Left ventricle myocardium inferior (tissue), 1 donor: Measurements from ENCODE around the gene PLD4. TPM values are rescaled to one million over a fixed set of nuclear protein-coding genes. Genes with fewer than 3 reads are reported as not detected.

Experiments
- DNase-seq: peaks from one replicate; pipeline ENCODE4 v3.0.0-alpha.2; 2020
- H3K27ac ChIP-seq: fragments of 200-600 bp; replicated peaks from 2 replicates; pipeline ENCODE4 v1.8.0; 2021
- H3K27me3 ChIP-seq: fragments of 200-600 bp; 2 replicates; pipeline ENCODE4 v1.8.0; 2021; ENCODE audit warnings: low read depth
- H3K36me3 ChIP-seq: fragments of 200-600 bp; 2 replicates; pipeline ENCODE4 v1.8.0; 2021
- H3K4me1 ChIP-seq: fragments of 200-600 bp; 2 replicates; pipeline ENCODE4 v1.8.0; 2021
- H3K4me3 ChIP-seq: fragments of 200-600 bp; 2 replicates; pipeline ENCODE4 v1.8.0; 2021; ENCODE audit warnings: mild to moderate bottlenecking, moderate library complexity
- H3K9me3 ChIP-seq: fragments of 200-600 bp; replicated peaks from 2 replicates; pipeline ENCODE4 v1.8.0; 2021
- CTCF ChIP-seq: fragments of 200-600 bp; IDR thresholded peaks from 2 replicates; pipeline ENCODE4 v1.8.0; 2021; ENCODE audit warnings: antibody characterized with exemption, mild to moderate bottlenecking, borderline replicate concordance
- intact Hi-C: fragments of 100-400 bp; cut with micrococcal nuclease; formaldehyde crosslinking; loops from one replicate; pipeline ENCODE4 v1.11.0; 2022
- total RNA-seq: library from RNA; stranded (reverse); fragmentation: NEBNext Ultra II Directional; extraction: Animal tissue kit (Norgen Biotek cat#: 25700); gene quantifications from one replicate; pipeline ENCODE4 v1.2.1, GENCODE V29; 2021
- donor health status: DM: no; HTN: yes; CAD: no; lungs with severe emphysema.

Gene PLD4
- total RNA-seq, 1 donor from 2014 or later: 0.44 TPM

- peak; percentile 15 for DNase-seq
- H3K36me3 ChIP-seq: peaks cover 51% of the 10 kb centered on the region
- H3K27me3 ChIP-seq: no peaks in the 10 kb centered on the region
These were observed 39.4 kb upstream of the PLD4 start for GRCh38 chr14:104885031-104885972.

DNA sequence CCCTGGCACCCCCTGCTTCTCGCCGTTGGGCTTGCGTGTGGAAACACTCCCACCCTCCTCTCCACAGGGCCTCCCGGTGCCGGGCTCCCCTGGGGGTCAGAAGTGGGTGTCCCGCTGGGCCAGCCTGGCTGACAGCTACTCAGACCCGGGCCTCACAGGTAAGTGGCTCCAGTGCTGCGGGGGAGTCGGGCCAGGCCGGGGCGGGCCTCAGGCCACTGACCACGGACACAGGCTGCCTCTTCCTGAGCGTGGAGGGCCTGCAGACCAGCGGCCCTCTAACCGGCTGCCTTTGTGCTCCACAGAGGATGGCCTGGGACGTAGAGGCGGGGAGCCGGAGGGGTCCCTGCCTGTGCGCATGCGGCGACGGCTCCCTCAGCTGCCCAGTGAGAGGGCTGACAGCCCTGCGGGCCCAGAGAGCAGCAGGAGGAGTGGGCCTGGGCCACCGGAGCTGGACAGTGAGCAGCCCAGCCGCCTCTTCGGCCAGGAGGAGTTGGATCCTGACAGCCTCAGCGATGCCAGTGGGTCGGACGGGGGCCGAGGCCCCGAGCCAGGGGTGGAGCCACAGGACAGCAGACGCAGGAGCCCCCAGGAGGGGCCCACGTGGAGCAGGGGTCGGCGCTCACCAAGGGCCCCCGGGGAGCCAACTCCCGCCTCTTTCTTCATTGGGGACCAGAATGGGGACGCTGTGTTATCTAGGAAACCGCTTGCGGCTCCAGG, 38.5 kb upstream of the PLD4 start:
- peaks cover 46% of the 10 kb centered on the region for H3K36me3 ChIP-seq

More at GRCh38 chr14:104885031-104885972, 39.4 kb upstream of the PLD4 start:
- H3K4me3 ChIP-seq: no peak overlapping the region
- peaks cover 16% of the 10 kb centered on the region for H3K4me1 ChIP-seq
- H3K27ac ChIP-seq: no peak overlapping the region
- intact Hi-C loops: no loop called here
- TF ChIP-seq CTCF: no peak
- H3K9me3 ChIP-seq: no peaks in the 10 kb centered on the region

GRCh38 chr14:104886690-104887622, 37.7 kb upstream of the PLD4 start:
- TF ChIP-seq CTCF: no peak
- Histone ChIP-seq H3K27me3 (no peaks in the 10 kb centered on the region), H3K9me3 (no peaks in the 10 kb centered on the region), H3K4me1 (peaks cover under 1% of the 10 kb centered on the region), H3K36me3 (peaks cover 46% of the 10 kb centered on the region), H3K4me3 (no peak overlapping the region), H3K27ac (no peak overlapping the region)
- intact Hi-C loops: no loop called here
- peak; percentile 15 for DNase-seq

More for the DNA sequence above, 38.5 kb upstream of the PLD4 start:
- TF ChIP-seq CTCF: no peak
- H3K27me3 ChIP-seq: no peaks in the 10 kb centered on the region
- no peak overlapping the region for H3K27ac ChIP-seq
- intact Hi-C loops: no loop called here
- H3K9me3 ChIP-seq: no peaks in the 10 kb centered on the region
- peak; percentile 13 for DNase-seq
- H3K4me3 ChIP-seq: no peak overlapping the region
- peaks cover 9% of the 10 kb centered on the region for H3K4me1 ChIP-seq

DNA sequence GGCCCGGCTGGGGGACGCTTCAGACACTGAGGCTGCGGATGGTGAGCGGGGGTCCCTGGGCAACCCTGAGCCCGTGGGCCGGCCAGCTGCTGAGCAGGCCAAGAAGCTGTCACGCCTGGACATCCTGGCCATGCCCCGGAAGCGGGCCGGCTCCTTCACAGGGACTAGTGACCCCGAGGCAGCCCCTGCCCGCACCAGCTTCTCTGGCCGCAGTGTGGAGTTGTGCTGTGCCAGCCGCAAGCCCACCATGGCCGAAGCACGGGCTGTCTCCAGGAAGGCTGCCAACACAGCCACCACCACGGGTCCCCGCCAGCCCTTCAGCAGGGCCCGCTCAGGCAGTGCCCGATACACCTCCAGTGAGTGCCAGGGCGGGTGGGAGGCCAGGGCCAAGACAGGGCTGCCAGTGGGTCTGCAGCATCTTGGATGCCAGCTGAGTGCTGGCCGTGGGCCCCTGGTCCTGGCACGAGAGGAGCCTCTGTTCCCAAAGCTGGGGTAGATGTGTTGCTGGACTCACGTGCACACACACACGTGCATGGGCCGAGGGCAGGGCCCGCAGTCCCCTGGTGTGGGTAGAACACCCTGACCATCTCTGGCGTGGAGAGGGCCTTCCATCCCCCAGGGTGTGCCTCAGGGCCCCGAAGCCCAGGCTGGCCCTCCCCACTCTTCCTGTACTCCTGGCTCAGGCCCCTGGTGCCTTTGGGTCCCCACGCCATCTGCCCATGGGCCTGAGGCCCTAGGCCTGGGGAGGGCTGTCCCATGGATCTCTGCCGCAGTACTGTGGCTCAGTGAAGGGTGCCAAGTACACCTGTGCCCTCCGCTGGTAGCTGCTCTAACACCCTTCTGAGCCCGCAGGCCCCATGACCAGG, 36.8 kb upstream of the PLD4 start:
- H3K9me3 ChIP-seq: no peaks in the 10 kb centered on the region
- no peaks in the 10 kb centered on the region for H3K4me1 ChIP-seq
- H3K36me3 ChIP-seq: peaks cover 46% of the 10 kb centered on the region
- TF ChIP-seq CTCF: no peak
- H3K27me3 ChIP-seq: no peaks in the 10 kb centered on the region
- intact Hi-C loops: no loop called here
- no peak overlapping the region for H3K27ac ChIP-seq
- H3K4me3 ChIP-seq: no peak overlapping the region
- peak; percentile 14 for DNase-seq
